AG04449 (cell line): ENCODE data around the gene DST.

ENCODE experiments used
- CTCF ChIA-PET: fragments of 350-600 bp; formaldehyde crosslinking; extraction: SDS; loops from one replicate; lab custom pipeline; 2021; ENCODE audit warnings: antibody characterized with exemption; lab: Yijun Ruan, JAX
- POLR2A ChIA-PET: fragments of 400-600, 350-600 bp; formaldehyde crosslinking; extraction: SDS; loops from one replicate; lab custom pipeline; 2020; ENCODE audit warnings: antibody characterized with exemption, inconsistent platforms; lab: Yijun Ruan, JAX
- DNase-seq: peaks from one replicate; pipeline ENCODE4 v3.0.0-alpha.2; 2010; ENCODE audit warnings: low read depth, low spot score
- H3K4me3 ChIP-seq: 2 replicates; pipeline ENCODE4 v1.5.1; 2011; ENCODE audit warnings: low read depth, mild to moderate bottlenecking, control low read depth, low read length
- CTCF ChIP-seq: IDR thresholded peaks from one replicate; pipeline ENCODE4 v1.5.1; 2011; ENCODE audit warnings: mild to moderate bottlenecking, moderate library complexity, low read length, control low read depth, inconsistent platforms; ENCODE audit not compliant: insufficient read depth; ENCODE audit errors: missing control alignments

DST gene

GRCh38 chr6:56484669-56485068, 158.0 kb downstream of the DST start:
- DNase-seq, result no peak
- POLR2A ChIA-PET, result no interaction called here
- TF ChIP-seq CTCF, result no peak
- CTCF ChIA-PET, result no interaction called here
- no peak overlapping the region for H3K4me3 ChIP-seq

- POLR2A ChIA-PET, result no interaction called here
- no peak for TF ChIP-seq CTCF
- DNase-seq, result no peak
- no peak overlapping the region for H3K4me3 ChIP-seq
- CTCF ChIA-PET, result no interaction called here
Observed at GRCh38 chr6:56483929-56484328, 158.8 kb downstream of the DST start.

GRCh38 chr6:56482525-56482924, 160.2 kb downstream of the DST start:
- no peak for TF ChIP-seq CTCF
- CTCF ChIA-PET, result no interaction called here
- POLR2A ChIA-PET, result no interaction called here
- no peak for DNase-seq
- H3K4me3 ChIP-seq, result no peak overlapping the region

GRCh38 chr6:56481957-56482356, 160.7 kb downstream of the DST start:
- CTCF ChIA-PET, result no interaction called here
- no peak for TF ChIP-seq CTCF
- no peak overlapping the region for H3K4me3 ChIP-seq
- DNase-seq, result no peak
- POLR2A ChIA-PET, result no interaction called here

GRCh38 chr6:56480654-56481337, 161.9 kb downstream of the DST start:
- ChIA-PET POLR2A (no interaction called here), CTCF (no interaction called here)
- no peak overlapping the region for H3K4me3 ChIP-seq
- DNase-seq, result no peak
- TF ChIP-seq CTCF, result no peak

- CTCF ChIA-PET, result no interaction called here
- DNase-seq, result no peak
- POLR2A ChIA-PET, result no interaction called here
- no peak overlapping the region for H3K4me3 ChIP-seq
- TF ChIP-seq CTCF, result no peak
Observed at GRCh38 chr6:56480246-56480645, 162.4 kb downstream of the DST start.
